K562 (cell line): ENCODE measurements around the gene METRN. TPM values are rescaled to one million over a fixed set of nuclear protein-coding genes. Genes with fewer than 3 reads are reported as not detected.
A peak's percentile ranks its signal among the peaks of the same experiment; 100 is the strongest.

Source experiments
- BMI1 ChIP-seq: fragments of 150-350 bp; IDR thresholded peaks from 2 replicates; pipeline ENCODE4 v1.6.1; 2014; ENCODE audit warnings: low read length
- EGR1 ChIP-seq: fragments of 450-650 bp; conservative IDR thresholded peaks from 2 replicates; pipeline ENCODE4 v1.6.1; 2017; ENCODE audit warnings: mild to moderate bottlenecking
- ESRRB ChIP-seq: fragments of 250-450 bp; sonication (Bioruptor Pico); IDR thresholded peaks from 2 replicates; pipeline ENCODE4 v1.5.0; 2020; ENCODE audit warnings: mild to moderate bottlenecking, moderate library complexity, borderline replicate concordance
- FUS ChIP-seq: fragments of 200-400 bp; formaldehyde crosslinking; optimal IDR thresholded peaks from 2 replicates; pipeline ENCODE3; 2017; ENCODE audit warnings: low read depth, low read length
- GABPB1 ChIP-seq: sonication (generic); formaldehyde crosslinking; IDR thresholded peaks from 2 replicates; pipeline ENCODE4 v1.8.0; 2022; ENCODE audit warnings: mild to moderate bottlenecking, missing genetic modification reagents
- HDAC2 ChIP-seq: fragments of 450-650 bp; IDR thresholded peaks from 2 replicates; pipeline ENCODE4 v1.6.1; 2016; ENCODE audit warnings: mild to moderate bottlenecking
- JUN ChIP-seq, 2 experiments: sonication (generic) in 1 of 2; formaldehyde crosslinking in 1 of 2; IDR thresholded peaks; 2 replicates each; pipeline versions ENCODE4 v1.6.1 to v1.8.0; 2012 to 2022; ENCODE audit warnings: borderline replicate concordance in 2 of 2, mild to moderate bottlenecking in 2 of 2, improper control_type of control experiment in 1 of 2, low read depth in 1 of 2, low read length in 1 of 2, missing genetic modification reagents in 1 of 2
- MAFK ChIP-seq: IDR thresholded peaks from 2 replicates; pipeline ENCODE4 v1.6.1; 2011; ENCODE audit warnings: low read length, improper control_type of control experiment
- MEIS2 ChIP-seq: fragments of 450-650 bp; IDR thresholded peaks from 2 replicates; pipeline ENCODE4 v1.6.1; 2014; ENCODE audit warnings: mild to moderate bottlenecking; ENCODE audit not compliant: partially characterized antibody
- PHB ChIP-seq: fragments of 250-450 bp; sonication (Bioruptor Pico); IDR thresholded peaks from 2 replicates; pipeline ENCODE4 v1.5.0; 2021
- PHF20 ChIP-seq: fragments of 450-650 bp; IDR thresholded peaks from 2 replicates; pipeline ENCODE4 v1.6.1; 2018; ENCODE audit not compliant: partially characterized antibody
- PPARD ChIP-seq: fragments of 250-450 bp; sonication (Bioruptor Pico); IDR thresholded peaks from 2 replicates; pipeline ENCODE4 v1.8.0; 2022; ENCODE audit warnings: inconsistent platforms, mild to moderate bottlenecking, moderate library complexity
- SMARCA5 ChIP-seq: fragments of 450-650 bp; IDR thresholded peaks from 2 replicates; pipeline ENCODE4 v1.6.1; 2016
- SMARCE1 ChIP-seq: fragments of 450-650 bp; IDR thresholded peaks from 2 replicates; pipeline ENCODE4 v1.7.1; 2016; ENCODE audit warnings: mild to moderate bottlenecking
- SOX6 ChIP-seq: fragments of 450-650 bp; IDR thresholded peaks from 2 replicates; pipeline ENCODE4 v1.6.1; 2014; ENCODE audit warnings: mild to moderate bottlenecking
- SRF ChIP-seq, 2 experiments: fragments of 250-450, 450-650 bp in 1 of 2; sonication (Bioruptor Pico) in 1 of 2; sonication (generic) in 1 of 2; formaldehyde crosslinking; IDR thresholded peaks; 2 replicates each; pipeline versions ENCODE4 v1.5.0 to v1.5.1; 2020 to 2022; ENCODE audit warnings: mild to moderate bottlenecking in 1 of 2, missing genetic modification reagents in 1 of 2
- STAG1 ChIP-seq: sonication (generic); formaldehyde crosslinking; IDR thresholded peaks from 2 replicates; pipeline ENCODE4 v1.5.0; 2020; ENCODE audit warnings: missing genetic modification reagents, borderline replicate concordance
- TBP ChIP-seq: optimal IDR thresholded peaks from 2 replicates; pipeline ENCODE3; 2011; ENCODE audit warnings: low read depth, low read length, improper control_type of control experiment
- YY1 ChIP-seq, 3 experiments: IDR thresholded peaks; 2 replicates each; pipeline ENCODE4 v1.6.1; 2011; ENCODE audit warnings: low read length in 2 of 3, mild to moderate bottlenecking in 2 of 3, moderate library complexity in 2 of 3, borderline replicate concordance in 1 of 3, control low read depth in 1 of 3, low read depth in 1 of 3; ENCODE audit not compliant: insufficient read depth in 3 of 3, insufficient replicate concordance in 2 of 3, control insufficient read depth in 1 of 3, insufficient read length in 1 of 3; ENCODE audit errors: extremely low read depth in 1 of 3
- ZNF75A ChIP-seq: fragments of 450-650 bp; formaldehyde crosslinking; IDR thresholded peaks from 2 replicates; pipeline ENCODE4 v1.4.0; 2020; ENCODE audit warnings: mild to moderate bottlenecking
- polyA plus RNA-seq, 8 experiments: library from polyadenylated mRNA; depleted of rRNA in 4 of 8; stranded (reverse) in 5 of 8; unstranded in 3 of 8; fragments of >200 nt; fragmentation: Nextera tagmentation in 2 of 8; fragmentation: Illumina TruSeq in 1 of 8; extraction: Ambion mirVana in 2 of 8; extraction: Trizol in 1 of 8; gene quantifications; 2 replicates each; pipeline versions ENCODE4 v1.2.1 to v1.2.3, GENCODE V29; 2011 to 2014; ENCODE audit warnings: inconsistent platforms in 1 of 8, missing spikeins in 1 of 8
- total RNA-seq, 7 experiments: library from RNA; depleted of rRNA in 6 of 7; stranded (reverse); fragments of >200 nt in 6 of 7; fragmentation: Illumina TruSeq in 2 of 7; extraction: Trizol in 2 of 7; gene quantifications; 2 replicates each; pipeline versions ENCODE4 v1.2.1 to v1.2.3, GENCODE V29; 2011 to 2021; ENCODE audit warnings: low replicate concordance in 1 of 7
- TF ChIP-seq, protein P1 (sequence below): IDR thresholded peaks from 2 replicates; pipeline ENCODE4 v1.6.1; 2012; ENCODE audit warnings: low read depth, low read length, improper control_type of control experiment, borderline replicate concordance
- TF ChIP-seq, protein P2 (sequence below): sonication (generic); formaldehyde crosslinking; IDR thresholded peaks from 2 replicates; pipeline ENCODE4 v1.8.0; 2022; ENCODE audit warnings: missing genetic modification reagents, mild to moderate bottlenecking, moderate library complexity, borderline replicate concordance
- TF ChIP-seq, protein P3 (sequence below): sonication (generic); formaldehyde crosslinking; IDR thresholded peaks from 2 replicates; pipeline ENCODE4 v1.8.1; 2023; ENCODE audit warnings: mild to moderate bottlenecking, missing genetic modification reagents, moderate library complexity

The METRN gene
- total and polyA plus RNA-seq, 9 of the 15 experiments (the other 6 are each of a cell fraction or from before 2014, with no cell fraction given), result 0.20 to 89.8 (median 15.4) TPM

DNA sequence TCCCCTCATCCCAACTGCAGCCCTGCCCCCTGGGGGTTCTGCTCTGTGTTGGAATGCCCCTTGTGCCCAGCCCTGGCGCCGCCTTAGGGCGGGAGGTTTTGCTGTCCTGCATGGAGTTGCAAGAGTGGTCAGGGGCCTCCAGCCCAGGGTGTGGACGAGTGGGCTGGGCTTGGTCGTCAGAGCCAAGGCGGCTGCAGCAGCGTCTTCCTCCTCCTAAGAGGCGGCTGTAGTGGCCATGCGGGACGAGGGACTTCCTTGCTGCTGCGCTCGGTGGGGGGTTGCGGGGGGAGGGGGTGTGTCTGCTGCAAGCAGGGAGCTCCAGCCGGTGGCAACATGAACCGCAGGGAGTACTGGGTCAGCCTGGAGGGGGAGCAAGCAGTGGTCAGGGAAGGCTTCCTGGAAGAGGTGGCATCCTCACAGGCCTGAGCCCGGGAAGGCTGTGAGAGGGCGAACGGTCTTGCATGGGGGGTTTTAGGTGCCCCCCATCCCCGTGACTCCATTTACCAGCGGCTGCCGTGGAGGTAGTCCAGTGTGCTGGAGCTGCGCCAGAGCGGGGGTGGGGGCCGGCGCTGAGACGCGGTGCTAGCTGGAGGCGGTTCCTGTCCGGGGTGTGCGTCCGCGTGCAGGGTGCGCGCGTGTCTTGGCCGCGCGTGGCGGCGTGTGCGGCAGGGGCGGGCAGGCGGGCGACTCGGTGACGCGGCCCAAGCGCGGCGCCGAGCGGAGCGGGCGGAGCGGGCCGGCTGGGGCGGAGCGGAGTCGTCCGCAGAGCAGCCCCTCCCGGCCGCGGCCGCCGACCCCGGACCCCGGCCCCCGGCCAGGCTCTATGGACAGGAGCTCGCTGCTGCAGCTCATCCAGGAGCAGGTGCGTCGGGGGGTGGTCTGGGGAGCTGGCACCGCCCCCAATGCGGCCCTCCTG lies 39.7 kb upstream of the METRN start, which contains the start of gene RHBDL1 (continued):
- TF ChIP-seq STAG1 (CRISPR knock-in tag) (no peak), JUN (IDR thresholded peaks at IDR 0.05; ENCODE audit: borderline replicate concordance, low read depth, low read length) (no peak), JUN (CRISPR knock-in tag; IDR thresholded peaks at IDR 0.05; ENCODE audit: borderline replicate concordance) (no peak), SOX6 (0 out of 2 replicates have a peak, but pooled peaks have one; percentile 19), EGR1 (peak; percentile 80), SMARCA5 (peak; percentile 99), YY1 (IDR thresholded peaks at IDR 0.05; ENCODE audit: borderline replicate concordance in 1 of 3, control insufficient read depth in 1 of 3, extremely low read depth in 1 of 3, insufficient read depth in 3 of 3, insufficient read length in 1 of 3, insufficient replicate concordance in 2 of 3, low read depth in 1 of 3, low read length in 2 of 3) (peak in 2 of 3 experiments; percentile 5 to 13), HDAC2 (peak; percentile 94), FUS (peak; percentile 33), PHB (CRISPR knock-in tag) (no peak), PPARD (no peak), TBP (peak; percentile 37), SMARCE1 (peak; percentile 31; the same call in 1 of the 2 replicates), PHF20 (peak; percentile 17), SRF (CRISPR knock-in tag; IDR thresholded peaks at IDR 0.05) (peak in 1 of 2 experiments; percentile 61; a peak in 1 of 4 replicates), BMI1 (no peak), MEIS2 (no peak), MAFK (no peak), ZNF75A (CRISPR knock-in tag) (no peak), GABPB1 (peak; percentile 45; the same call in 1 of the 2 replicates), ESRRB (no peak)
- TF ChIP-seq, protein P1, sequence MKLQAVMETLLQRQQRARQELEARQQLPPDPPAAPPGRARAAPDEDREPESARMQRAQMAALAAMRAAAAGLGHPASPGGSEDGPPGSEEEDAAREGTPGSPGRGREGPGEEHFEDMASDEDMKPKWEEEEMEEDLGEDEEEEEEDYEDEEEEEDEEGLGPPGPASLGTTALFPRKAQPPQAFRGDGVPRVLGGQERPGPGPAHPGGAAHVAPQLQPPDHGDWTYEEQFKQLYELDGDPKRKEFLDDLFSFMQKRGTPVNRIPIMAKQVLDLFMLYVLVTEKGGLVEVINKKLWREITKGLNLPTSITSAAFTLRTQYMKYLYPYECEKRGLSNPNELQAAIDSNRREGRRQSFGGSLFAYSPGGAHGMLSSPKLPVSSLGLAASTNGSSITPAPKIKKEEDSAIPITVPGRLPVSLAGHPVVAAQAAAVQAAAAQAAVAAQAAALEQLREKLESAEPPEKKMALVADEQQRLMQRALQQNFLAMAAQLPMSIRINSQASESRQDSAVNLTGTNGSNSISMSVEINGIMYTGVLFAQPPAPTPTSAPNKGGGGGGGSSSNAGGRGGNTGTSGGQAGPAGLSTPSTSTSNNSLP, result no peak
- TF ChIP-seq, protein P2, sequence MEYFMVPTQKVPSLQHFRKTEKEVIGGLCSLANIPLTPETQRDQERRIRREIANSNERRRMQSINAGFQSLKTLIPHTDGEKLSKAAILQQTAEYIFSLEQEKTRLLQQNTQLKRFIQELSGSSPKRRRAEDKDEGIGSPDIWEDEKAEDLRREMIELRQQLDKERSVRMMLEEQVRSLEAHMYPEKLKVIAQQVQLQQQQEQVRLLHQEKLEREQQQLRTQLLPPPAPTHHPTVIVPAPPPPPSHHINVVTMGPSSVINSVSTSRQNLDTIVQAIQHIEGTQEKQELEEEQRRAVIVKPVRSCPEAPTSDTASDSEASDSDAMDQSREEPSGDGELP (CRISPR knock-in tag), result peak; percentile 88
- TF ChIP-seq, protein P3, sequence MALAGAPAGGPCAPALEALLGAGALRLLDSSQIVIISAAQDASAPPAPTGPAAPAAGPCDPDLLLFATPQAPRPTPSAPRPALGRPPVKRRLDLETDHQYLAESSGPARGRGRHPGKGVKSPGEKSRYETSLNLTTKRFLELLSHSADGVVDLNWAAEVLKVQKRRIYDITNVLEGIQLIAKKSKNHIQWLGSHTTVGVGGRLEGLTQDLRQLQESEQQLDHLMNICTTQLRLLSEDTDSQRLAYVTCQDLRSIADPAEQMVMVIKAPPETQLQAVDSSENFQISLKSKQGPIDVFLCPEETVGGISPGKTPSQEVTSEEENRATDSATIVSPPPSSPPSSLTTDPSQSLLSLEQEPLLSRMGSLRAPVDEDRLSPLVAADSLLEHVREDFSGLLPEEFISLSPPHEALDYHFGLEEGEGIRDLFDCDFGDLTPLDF (CRISPR knock-in tag), result no peak
